Ramos (cell line): ENCODE measurements around the gene ACOT8.

Source experiments
- in situ Hi-C: fragments of 300-500 bp; cut with MboI; formaldehyde crosslinking; loops from one replicate; pipeline ENCODE4 v1.14.3; 2022; ENCODE audit warnings: low sequenced_read_pairs; ENCODE audit not compliant: unreplicated experiment

The ACOT8 gene

GRCh38 chr20:45859916-45860315 lies 2.7 kb upstream of the ACOT8 start:
- in situ Hi-C loops, result loop anchor here (10.0 kb wide), 1 partner anchor 65 kb away; no protein-coding TSS in a partner anchor

GRCh38 chr20:45857882-45858216 lies 657 bp upstream of the ACOT8 start:
- in situ Hi-C loops, result no loop called here

- in situ Hi-C loops, result no loop called here
These were observed 3.7 kb downstream of the ACOT8 start for GRCh38 chr20:45853484-45853883.

GRCh38 chr20:45852326-45852725 lies 4.9 kb downstream of the ACOT8 start:
- in situ Hi-C loops, result no loop called here

GRCh38 chr20:45851501-45851900 lies 5.7 kb downstream of the ACOT8 start:
- in situ Hi-C loops, result no loop called here

- in situ Hi-C loops, result no loop called here
These were observed 6.3 kb downstream of the ACOT8 start for GRCh38 chr20:45850926-45851325.

GRCh38 chr20:45850238-45850637 lies 7.0 kb downstream of the ACOT8 start:
- in situ Hi-C loops, result no loop called here

GRCh38 chr20:45848969-45849582 lies 8.1 kb downstream of the ACOT8 start:
- in situ Hi-C loops, result no loop called here

GRCh38 chr20:45848421-45848820 lies 8.8 kb downstream of the ACOT8 start:
- in situ Hi-C loops, result no loop called here

GRCh38 chr20:45845452-45845851 lies 11.7 kb downstream of the ACOT8 start:
- in situ Hi-C loops, result no loop called here

- in situ Hi-C loops, result no loop called here
These were observed 13.7 kb downstream of the ACOT8 start for GRCh38 chr20:45843506-45843905.

GRCh38 chr20:45842169-45842812 lies 14.9 kb downstream of the ACOT8 start:
- in situ Hi-C loops, result no loop called here

GRCh38 chr20:45841407-45842129 lies 15.6 kb downstream of the ACOT8 start:
- in situ Hi-C loops, result no loop called here

- in situ Hi-C loops, result no loop called here
These were observed 16.4 kb downstream of the ACOT8 start for GRCh38 chr20:45840700-45841198.

- in situ Hi-C loops, result no loop called here
These were observed 20.4 kb downstream of the ACOT8 start for GRCh38 chr20:45836841-45837240.

- in situ Hi-C loops, result no loop called here
These were observed 21.4 kb downstream of the ACOT8 start for GRCh38 chr20:45835825-45836224.

- in situ Hi-C loops, result no loop called here
These were observed 21.8 kb downstream of the ACOT8 start for GRCh38 chr20:45835329-45835765.

GRCh38 chr20:45834797-45835161 lies 22.4 kb downstream of the ACOT8 start:
- in situ Hi-C loops, result no loop called here

GRCh38 chr20:45833883-45834796 lies 23.1 kb downstream of the ACOT8 start:
- in situ Hi-C loops, result no loop called here
